DMS153 treated with DMSO at 0.1 percent for 48 hours (cell line): ENCODE results near the gene RGS4.
"Not testable (repeated sequence)": the region's sequence is repeated elsewhere in the genome, so short reads cannot be mapped to it uniquely, and the experiment has no call there.

Experiments used
- DNase-seq: peaks from one replicate; lab custom pipeline; 2025; ENCODE audit not compliant: unreplicated experiment; lab: John Stamatoyannopoulos, UW

RGS4 gene

DNA sequence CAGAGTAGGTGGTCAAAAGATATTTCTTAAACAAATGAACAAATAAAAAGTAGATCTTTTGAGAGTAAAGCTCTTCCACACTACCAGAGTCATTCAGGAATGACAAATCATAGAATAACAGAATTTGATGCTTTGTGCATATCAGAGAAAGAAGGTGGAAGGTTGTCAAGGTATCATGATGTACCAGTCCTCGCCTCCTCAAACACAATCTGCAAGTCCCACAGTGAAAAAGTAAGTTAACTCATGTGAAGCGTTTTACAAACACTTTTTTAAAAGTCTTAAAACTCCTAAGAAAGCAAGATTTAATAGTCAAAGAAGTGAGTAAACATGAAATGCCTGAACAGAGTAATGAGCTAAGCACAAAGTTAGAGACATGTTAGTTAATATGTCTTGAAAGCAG lies 2.5 kb upstream of the RGS4 start:
- no peak for DNase-seq

DNA sequence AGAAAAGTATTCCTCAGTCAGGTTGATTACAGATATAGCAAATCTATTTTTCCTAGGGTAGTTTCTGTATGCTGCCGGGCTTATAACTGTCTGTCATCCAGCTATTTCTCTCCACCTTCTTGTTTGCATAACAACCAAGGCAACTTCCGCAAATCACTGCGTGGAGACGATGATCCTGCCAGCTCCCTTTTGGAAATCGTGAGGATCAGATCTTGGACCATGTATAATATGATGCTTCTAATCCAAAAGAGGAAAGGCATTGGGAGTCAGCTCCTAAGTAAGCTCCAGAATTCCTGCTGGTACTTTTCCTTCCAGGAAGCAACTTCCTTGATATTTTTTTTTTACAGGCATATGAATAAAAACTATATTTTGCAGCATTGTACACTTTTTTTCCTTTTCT lies 445 bp upstream of the RGS4 start:
- peak; percentile 70 for DNase-seq

DNA sequence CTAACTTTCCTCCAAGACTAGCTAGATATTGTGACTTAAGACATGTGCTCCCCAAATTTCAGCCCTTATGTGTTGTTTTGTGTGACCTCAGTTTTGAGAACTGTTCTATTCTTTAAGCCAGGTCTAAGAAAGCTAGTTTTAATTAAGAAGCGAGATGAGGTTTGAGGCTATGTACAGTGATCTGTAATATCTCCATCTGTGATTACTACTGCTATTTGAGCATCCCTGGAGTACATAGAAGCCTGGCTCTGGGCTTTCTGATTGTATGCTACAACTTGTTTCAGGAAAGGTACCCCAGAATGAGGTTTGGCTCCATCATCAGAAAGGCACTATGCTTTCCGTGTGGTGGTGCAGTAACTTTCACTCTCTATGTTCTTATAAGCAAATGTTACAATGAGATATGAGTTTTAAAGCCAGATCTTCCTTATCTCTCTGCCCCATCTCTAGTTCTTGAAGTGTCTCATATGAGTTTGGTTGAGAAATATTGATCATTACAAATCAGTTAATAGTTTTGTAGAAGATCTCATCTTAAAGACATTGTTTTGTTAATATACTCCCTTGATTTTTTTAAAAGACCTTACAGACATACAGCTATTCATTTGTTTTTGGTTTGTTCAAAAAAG lies 605 bp downstream of the RGS4 start:
- no peak for DNase-seq

DNA sequence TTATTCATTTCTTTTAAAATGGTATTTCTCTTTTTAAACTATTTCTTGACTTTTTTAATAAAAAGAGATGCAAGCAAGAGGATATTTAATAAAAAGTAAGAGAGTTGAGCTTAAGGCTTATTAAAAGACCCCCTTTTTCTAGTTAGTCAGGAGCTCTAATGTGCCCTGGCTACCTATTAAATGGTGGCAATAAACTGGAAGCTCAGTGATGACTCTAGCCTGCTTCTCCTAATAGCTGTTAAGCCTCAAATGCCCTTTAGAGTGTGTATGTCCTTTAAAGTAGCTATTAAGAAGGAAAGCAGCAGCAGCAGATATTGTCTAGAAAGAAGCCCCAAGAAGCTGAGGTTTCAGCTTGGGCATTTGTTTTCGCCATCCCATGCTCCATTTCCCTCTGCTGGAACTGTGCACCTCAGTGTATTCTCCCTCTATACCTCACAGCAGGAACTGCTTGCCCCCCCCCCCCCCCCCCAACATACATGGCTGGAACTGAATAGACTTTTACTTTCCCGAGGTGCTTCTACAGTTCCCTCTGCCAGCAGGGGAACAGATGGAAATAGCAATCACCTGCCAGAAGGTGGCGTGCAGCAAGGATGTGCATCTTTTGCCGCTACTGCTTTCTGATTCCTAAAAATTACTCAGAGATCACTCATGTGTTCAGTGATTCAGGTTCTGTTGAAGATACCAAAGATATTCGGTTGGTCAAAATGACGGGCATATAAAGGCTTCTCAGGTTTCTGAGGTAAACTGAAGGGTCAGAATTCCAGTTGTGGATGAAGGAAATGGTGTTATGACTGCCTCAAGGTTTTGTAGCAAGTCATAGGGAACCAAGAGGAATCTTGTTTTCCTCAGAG lies 2.5 kb downstream of the RGS4 start:
- DNase-seq, result peak; percentile 96

DNA sequence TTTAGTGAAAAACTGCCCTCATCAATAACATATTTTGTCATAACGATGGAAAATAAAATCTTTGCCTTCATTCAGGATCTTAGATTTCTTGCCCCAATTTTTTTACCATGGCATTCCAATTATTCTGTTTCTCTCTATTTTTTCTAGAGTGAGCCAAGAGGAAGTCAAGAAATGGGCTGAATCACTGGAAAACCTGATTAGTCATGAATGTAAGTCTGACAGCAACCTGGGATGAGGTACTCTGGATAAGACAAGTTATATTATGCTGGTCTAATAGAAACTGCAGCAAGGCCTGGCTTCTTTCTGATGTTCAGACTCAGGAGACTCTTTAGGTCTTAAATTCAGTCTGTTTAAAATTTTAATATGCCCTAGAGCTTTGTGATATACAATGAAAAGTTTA lies 3.5 kb downstream of the RGS4 start:
- no peak for DNase-seq

DNA sequence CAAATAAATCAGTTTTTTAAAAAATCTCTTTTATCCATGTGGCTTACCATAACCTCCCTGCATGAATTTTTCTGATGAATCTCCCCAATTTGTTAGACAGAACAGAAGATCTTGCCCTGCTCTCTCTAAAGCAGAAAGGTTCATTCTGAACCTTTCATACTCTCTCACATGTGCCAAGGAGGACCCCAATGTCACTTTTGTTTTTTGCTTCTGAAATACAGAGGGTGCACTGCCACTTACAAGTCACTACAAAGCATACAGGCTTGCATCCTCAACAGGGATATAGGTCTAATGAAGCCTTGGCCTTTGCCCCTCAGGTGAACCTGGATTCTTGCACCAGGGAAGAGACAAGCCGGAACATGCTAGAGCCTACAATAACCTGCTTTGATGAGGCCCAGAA lies 4.8 kb downstream of the RGS4 start:
- DNase-seq, result no peak

DNA sequence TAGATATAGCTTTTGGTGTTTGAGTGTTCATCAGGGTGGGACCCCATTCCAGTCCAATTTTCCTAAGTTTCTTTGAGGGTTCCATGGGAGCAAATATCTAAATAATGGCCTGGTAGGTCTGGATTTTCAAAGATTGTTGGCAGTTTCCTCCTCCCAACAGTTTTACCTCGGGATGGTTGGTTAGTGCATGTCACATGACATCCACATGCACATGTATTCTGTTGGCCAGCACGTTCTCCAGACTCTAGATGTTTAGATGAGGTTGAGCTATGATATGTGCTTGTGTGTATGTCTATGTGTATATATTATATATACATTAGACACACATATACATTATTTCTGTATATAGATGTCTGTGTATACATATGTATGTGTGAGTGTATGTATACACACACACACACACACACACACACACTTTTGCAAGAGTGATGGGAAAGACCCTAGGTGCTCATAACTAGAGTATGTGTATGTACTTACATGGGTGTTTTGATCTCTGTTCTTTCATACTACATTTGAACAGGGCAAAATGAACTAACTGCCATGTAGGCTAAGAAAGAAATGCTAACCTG lies 5.6 kb downstream of the RGS4 start:
- DNase-seq, result no peak

DNA sequence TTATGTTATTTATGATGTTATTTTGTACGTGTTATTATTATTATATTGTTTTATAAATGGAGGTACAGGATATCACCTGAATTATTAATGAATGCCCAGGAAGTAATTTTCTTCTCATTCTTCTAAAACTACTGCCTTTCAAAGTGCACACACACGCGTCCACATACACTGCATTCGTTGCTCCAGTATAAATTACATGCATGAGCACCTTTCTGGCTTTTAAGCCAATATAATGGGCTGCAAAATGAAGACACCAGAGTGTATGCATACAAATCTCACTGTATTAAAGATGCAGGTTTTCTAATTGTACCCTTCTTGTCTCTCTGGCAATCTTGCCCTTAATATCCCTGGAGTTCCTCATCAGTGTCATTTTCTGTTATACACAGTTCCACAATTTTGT lies 6.9 kb downstream of the RGS4 start:
- DNase-seq, result no peak

DNA sequence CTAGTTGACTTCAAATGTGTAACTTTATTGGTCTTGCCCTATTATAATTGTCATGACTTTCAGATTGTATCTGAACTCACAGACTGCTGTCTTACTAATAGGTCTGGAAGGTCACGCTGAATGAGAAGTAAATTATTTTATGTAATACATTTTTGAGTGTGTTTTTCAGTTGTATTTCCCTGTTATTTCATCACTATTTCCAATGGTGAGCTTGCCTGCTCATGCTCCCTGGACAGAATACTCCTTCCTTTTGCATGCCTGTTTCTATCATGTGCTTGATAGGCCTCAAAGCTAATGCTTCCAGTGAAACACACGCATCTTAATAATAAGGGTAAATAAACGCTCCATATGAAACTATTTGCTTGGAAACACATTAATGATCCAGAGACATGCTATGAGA lies 7.3 kb downstream of the RGS4 start:
- DNase-seq, result no peak

DNA sequence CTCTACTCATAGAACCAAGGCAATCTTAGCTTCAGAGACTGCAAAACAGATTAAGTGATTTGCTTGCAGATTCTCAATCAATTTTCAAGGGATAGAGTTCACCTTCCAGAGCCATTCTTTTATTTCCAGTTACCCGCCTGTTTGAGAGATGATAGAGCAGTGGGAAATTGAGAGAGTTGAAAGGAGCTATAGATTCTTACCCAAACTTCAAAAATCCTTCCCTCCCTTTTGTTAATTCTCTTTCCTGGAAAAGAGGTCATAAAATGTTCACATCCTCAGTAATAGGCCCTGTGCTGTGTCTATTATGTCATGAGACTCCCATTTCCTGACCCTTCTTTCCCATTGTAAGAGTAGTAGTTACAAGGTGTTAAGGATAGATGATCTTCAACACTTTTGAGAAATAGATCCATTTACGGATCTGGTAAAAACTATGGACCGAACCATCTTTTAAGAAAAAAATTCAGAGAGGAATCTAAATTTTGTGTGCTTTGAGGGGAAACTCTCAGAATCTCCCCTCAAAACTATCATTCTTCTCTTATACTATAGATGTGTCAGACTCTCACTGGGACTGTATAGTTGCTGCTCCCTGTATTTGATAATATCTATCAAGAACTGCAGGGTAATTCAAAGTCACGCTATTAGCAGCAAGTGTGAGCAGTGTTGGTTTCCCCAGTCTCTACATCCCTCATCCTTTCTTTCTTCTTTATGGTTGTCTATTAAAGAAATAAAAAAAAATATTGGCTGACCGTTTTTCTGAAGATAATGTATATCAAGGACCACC lies 8.0 kb downstream of the RGS4 start:
- no peak for DNase-seq

DNA sequence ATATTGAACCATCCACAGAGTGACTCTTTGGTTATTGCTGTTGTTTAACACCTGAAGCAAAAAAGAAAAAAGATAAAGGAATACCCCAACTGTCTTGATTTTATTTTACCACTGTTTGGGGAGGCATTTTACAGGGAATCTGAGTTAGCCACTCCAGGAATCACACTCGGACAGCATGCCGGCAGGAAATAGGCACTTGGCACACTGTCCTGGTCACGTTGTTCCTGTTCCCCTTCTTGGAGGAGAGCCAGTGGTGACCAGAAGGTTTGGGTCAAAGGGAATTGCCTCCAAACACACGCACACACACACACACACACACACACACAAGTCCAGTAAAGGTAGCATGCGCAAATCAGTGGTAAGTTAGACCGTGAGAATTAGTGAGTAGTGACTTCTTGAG lies 13.8 kb downstream of the RGS4 start:
- no peak for DNase-seq

DNA sequence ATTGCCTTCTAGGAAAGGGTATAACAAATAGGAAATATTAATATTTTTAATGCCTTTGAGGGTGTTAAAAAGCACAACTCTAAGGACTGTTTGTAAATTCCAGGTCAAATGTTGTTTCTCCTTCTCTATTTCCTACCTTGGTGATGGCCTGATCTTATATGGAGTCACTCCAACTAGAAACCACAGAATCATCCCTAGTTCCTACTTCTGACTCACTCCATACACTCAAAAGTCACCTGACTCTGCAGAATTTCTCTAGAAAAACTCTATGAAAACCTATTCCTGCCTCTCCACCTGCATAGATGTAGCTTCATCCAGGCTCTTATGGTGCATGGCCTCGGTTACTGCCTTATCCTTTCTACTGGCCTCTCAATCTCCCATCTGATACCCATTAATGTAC lies 14.5 kb downstream of the RGS4 start:
- DNase-seq, result no peak

DNA sequence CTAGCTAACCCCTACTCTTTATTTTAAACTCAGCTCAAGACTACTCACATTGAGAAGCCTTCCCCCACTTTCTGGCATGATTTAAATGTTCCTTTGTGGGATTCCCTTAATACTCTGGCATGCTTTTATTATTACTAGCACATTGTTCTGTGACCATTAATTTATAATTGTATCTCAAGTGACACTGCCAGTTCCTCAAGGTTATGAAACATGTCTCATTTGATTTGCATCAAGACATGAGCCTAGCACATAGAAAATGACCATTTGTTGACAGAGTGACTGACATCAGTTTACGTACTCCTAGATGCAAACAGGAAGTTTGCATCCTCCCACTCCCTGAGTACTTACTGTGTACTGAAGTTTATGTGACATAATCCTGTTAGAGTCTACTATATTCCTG lies 15.2 kb downstream of the RGS4 start:
- no peak for DNase-seq

DNA sequence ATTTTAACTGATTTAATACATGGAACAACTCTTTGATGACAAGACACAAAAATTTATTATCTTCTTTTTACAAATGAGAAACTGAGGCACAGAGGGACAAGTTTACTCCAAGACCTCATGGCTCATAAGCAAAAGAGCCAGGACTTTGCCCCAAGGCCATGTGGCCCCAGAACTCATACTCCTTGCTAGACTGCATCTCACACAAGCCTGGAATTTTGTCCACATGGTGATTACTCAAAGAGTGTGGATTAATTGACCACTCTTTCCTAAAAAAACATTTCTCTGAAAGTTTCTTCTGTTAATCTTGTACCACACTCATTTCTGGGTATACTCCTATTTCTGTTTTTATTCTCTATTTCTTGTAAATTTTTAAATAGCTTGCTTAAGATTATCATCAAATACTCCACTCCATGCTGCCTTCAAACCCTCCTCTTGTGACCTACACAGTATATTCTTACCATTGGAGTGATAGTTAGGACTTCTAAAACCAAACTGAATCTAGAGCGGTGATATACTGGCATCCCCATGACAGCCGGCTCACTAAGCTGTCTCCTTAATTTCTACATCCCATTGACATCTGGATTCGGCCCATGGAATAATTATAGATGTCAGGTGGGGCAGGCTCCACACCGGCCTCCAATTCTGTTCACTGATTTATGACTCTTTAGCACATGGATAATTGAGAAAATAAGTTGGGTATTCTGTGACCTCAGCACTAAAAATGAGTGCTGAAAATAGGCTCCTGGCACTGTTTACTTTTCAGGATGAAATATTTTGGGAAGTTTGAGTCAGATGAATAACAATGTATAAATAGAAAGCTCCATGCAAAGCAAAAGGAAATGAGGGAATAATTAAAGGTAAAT lies 16.1 kb downstream of the RGS4 start:
- no peak for DNase-seq

DNA sequence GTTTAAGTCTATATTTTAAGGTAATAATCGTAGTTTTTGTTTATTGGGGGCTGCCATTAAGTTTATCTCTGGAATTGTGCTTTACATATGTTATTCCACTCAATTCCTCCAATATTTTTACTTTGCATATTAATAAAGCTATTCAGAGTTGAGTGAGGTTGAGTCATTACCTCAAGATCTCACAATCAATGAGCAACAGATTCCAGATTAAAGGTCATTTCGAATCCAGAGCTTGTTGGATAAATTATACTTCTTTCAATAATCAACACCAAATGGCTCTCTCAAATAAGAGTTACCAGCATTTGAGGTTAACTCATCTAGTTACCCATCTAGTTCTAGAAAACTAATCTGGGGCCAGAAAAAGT lies 16.7 kb downstream of the RGS4 start:
- DNase-seq, result no peak

DNA sequence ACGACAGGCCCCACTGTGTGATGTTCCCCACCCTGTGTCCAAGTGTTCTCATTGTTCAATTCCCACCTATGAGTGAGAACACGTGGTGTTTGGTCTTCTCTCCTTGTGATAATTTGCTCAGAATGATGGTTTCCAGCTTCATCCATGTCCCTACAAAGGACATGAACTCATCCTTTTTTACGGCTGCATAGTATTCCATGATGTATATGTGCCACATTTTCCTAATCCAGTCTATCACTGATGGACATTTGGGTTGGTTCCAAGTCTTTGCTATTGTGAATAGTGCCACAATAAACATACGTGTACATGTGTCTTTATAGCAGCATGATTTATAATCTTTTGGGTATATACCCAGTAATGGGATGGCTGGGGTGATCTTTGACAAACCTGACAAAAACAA lies 20.0 kb downstream of the RGS4 start:
- DNase-seq, result not testable (repeated sequence)

DNA sequence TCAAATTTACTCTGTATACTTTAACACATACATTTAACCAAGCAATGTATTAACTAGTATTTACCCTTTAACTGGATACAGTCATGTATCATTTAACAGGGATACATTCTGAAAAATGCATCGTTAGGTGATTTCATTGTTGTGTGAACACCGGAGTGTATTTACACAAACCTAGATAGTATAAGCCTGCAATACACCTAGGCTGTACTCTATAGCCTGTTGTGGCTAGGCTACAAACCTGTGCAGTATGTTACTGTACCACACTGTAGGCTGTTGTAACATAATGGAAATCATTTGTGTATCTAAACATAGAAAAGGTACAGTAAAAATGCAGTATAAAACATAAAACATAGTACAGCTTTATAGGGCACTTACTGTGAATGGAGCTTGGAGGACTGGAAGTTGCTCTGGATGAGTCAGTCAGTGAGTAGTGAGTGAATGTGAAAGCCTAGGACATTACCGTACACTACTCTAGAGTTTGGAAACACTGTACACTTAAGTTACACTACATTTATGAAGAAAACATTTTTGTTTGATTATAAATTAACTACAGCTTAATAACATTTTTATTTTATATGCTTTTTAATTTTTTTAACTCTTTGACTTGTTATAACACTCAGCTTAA lies 21.3 kb downstream of the RGS4 start:
- DNase-seq, result peak; percentile 45

DNA sequence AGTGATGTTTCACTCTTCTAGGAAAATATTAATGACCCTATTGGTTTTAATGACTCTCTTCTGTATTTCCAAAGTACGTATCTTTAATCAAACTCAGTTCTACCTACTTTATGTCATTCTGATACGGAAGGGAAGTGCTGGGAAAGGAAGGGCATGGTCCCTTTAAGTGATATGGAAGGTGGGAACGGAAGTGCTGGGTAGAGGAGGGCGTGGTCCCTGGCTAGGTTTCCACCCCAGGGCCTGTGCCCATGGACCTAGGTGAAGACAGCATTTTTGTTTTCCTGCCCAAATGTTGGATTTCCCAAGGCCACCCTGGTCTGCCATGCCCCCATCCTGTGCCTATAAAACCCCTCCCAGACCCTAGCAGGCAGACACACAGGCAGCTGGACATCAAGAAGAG lies 24.0 kb downstream of the RGS4 start:
- no peak for DNase-seq

DNA sequence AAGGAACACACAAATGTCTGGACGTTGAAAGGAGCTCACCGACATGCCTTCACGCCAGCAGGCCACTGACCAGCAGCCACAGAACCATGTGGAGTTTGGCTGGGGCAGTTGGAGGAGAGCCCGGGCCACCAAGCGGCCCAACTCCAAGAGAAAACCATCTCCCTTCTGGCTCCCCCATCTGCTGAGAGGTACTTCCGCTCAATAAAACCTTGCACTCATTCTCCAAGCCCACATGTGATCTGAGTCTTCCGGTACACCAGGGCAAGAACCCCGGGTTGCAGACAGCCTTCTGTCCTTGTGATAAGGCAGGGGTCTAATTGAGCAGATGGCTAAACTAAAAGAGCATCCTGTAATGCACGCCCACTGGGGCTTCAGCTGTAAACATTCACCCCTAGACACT lies 24.4 kb downstream of the RGS4 start:
- DNase-seq, result no peak

DNA sequence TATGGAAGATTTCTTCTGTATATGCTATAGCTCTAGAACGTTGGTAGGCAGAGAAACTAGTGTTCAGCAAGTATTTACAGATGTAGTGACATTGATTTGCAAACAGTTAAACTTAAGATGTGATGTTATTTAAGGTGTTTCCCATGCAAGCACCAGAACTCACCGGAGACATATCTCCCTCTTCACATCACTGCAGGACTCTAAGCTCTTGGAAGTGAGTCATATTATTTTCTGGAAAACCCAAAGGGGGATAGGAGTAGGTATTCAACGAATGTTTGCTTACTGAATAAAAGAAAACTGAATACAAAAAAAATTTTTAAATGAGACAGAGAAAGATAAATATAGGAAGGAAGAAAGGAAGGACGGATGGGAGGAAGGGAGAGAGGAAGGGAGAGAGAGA lies 25.0 kb downstream of the RGS4 start:
- DNase-seq, result no peak
